ENCODE data around the gene MRPL44.

MRPL44 gene

DNA sequence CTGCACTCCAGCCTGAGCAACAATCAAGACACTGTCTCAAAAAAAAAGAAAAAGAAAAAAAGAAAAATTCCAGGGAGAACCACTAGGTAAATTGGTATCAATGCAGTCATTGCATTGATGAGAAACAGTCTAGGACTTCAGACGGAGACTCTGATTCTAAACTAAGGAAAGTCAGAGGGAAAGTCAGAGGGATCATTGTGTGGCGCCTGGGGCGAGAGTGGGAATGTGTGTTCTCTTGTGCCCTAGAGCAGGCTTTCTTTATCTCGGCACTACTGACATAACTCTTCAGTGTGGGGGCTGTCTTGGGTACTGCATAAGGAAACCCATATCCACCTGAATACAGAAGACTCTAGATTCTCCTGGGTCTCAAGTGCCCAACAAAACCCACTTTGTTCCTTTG is 57.1 kb downstream of the MRPL44 start:
- no peak for DNase-seq

DNA sequence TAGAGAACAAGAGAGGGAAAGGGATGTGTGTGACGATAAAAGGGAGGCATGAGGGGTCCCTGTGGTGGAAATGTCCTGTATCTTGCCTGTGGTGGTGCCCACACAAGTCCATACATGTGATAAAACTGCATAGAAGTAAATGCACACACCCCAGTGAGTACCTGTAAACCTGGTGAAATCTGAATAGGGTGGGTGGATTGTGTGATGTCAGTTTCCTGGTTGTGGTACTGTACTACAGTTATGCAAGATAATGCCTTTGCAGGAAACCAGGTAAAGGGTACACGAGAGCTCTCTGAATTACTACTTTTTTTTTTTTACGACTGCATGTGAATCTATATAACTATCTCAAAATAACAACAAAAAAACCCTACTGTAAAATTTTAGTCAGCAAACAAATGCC is 59.7 kb downstream of the MRPL44 start:
- DNase-seq: no peak
